GM19463 (cell line): ENCODE results near the gene PROZ.
"Not testable (repeated sequence)": the region's sequence is repeated elsewhere in the genome, so short reads cannot be mapped to it uniquely, and the experiment has no call there.

Experiments used
- ATAC-seq: cut with Tn5 transposase; IDR thresholded peaks from one replicate; pipeline ENCODE4 v1.9.1; 2021; ENCODE audit warnings: mild to moderate bottlenecking, moderate library complexity; ENCODE audit not compliant: unreplicated experiment

The PROZ gene

GRCh38 chr13:113153810-113154748 lies 4.4 kb upstream of the PROZ start:
- no peak for ATAC-seq

DNA sequence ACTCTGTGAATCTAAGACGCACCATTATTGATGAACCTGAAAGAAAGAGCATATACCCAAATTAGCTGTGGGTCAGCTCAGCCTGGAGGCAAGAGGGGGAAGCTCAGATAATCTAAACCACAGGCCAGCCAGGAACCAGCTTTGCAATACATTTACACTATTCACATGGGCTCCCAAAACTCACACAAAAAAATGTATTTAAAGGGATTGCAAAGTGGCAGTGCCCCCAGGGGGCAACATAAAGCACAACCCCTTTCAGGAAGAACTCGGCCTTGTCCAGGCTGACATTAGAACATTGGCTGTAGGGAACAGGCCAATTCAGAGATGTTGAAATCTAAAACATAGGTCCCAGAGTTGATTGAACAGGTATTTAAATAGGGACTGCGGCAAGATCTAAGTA lies 3.2 kb upstream of the PROZ start:
- ATAC-seq, result no peak

GRCh38 chr13:113155982-113156655 lies 2.3 kb upstream of the PROZ start:
- no peak for ATAC-seq

DNA sequence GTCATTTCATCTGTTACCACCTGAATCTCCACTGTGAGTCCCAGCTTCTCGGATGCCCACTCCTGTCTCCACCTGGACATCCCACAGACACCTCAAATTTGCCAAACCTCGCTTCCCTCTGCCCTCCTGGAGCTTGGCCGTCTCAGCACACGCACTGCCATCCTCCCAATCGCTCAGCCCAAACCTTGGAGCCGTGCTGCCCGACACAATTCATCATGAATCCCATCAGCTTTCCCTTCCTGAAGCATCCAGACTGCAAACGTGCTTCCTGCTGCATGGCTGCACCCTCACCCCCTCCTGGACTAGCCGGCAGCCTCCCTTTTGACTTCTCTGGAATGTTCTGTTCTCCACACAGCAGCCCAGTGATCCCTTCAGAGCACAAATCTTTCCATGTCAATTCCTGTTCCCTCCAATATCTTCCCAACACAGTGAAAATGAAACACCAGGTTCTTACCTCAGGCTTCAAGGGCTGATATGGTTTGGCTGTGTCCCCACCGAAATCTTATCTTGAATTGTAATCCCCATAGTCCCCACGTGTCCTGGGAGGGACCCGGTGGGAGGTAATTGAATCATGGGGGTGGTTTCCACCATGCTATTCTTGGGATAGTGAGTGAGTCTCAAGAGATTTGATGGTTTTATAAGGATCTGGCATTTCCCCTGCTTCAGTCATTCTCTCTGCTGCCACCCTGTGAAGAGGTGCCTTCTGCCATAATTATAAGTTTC lies 1.1 kb upstream of the PROZ start:
- no peak for ATAC-seq

GRCh38 chr13:113158946-113159345 lies 498 bp downstream of the PROZ start:
- ATAC-seq, result no peak

DNA sequence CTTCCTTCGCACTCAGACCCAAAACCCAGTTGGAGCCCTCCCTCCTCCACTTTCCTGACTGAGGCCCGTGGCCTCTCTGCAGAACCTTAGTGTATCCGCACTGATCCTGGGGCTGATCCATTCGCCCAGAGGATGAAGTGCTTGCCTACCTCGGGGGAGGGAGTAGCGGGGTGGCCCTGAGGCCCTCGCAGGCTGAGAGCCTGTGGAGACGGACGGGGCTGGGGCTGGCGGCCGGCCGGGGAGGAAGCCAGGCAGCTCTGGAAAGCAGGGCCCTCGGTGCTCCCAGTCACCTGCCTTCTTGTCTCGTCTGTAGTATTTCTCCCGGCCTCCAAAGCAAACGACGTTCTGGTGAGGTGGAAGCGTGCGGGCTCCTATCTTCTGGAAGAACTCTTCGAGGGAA lies 1.3 kb downstream of the PROZ start:
- ATAC-seq, result no peak

DNA sequence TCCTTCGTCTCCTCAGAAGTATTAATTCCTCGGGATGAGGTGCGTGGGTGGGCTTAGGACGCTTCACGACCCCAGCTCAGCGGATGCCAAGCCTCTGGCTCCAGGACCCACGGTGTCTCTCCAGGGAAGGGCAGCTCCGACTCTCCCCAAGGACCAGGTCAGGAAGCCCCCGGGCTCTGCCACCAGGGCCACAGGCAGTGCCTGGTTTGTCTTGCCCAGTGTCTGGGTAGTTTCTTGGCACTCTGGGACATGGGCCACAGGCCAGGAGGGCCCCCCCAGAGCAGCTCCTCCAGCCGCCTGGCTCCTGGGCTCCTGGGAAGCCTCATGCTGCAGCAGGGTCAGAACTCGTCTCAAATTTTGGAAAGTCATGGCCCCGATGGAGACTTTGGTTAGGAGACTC lies 2.5 kb downstream of the PROZ start:
- ATAC-seq, result no peak

GRCh38 chr13:113161433-113161832 lies 3.0 kb downstream of the PROZ start:
- no peak for ATAC-seq

DNA sequence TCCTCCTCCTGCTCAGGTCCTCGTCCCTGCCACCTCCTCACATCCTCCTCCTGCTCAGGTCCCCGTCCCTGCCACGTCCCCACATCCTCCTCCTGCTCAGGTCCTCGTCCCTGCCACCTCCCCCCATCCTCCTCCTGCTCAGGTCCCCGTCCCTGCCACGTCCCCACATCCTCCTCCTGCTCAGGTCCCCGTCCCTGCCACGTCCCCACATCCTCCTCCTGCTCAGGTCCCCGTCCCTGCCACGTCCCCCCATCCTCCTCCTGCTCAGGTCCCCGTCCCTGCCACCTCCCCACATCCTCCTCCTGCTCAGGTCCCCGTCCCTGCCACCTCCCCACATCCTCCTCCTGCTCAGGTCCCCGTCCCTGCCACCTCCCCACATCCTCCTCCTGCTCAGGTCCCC lies 3.5 kb downstream of the PROZ start:
- ATAC-seq, result not testable (repeated sequence)

DNA sequence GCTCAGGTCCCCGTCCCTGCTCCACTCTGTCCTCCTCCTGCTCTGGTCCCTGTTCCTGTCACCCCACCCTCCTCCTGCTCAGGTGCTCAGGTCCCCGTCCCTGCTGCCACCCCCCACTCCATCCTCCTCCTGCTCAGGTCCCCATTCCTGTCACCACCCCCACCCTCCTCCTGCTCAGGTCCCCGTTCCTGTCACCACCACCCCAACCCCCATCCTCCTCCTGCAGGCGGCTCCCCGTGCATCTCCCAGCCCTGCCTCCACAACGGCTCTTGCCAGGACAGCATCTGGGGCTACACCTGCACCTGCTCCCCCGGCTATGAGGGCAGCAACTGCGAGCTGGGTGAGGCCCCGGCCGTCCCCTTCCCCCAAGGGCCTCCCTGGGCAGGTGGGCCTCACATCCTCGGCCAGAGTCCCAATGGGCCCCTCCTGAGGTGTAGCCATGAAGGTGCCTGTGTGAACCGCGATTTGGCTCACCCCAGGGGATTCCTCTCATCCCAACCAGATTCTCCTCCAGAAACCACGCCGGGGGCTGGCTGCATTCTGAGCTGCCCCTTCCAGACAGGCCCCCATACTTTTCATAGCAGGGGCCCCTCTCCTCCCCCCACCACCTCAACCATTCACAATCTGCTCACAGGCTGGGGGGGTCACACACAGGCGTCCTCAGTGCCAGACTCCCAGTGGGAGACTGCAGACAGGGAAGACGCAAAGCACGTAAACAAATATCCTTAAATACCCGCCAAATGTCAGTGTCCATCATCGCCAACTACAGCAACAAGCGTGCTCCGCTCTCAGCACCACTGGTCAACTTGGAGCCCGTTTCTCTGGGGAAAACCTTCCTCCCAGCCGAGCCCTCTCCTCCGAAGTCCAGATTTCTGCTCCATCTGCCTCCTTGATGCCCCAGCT lies 4.6 kb downstream of the PROZ start:
- no peak for ATAC-seq

- ATAC-seq, result no peak
Observed at GRCh38 chr13:113164492-113164891, 6.0 kb downstream of the PROZ start.

DNA sequence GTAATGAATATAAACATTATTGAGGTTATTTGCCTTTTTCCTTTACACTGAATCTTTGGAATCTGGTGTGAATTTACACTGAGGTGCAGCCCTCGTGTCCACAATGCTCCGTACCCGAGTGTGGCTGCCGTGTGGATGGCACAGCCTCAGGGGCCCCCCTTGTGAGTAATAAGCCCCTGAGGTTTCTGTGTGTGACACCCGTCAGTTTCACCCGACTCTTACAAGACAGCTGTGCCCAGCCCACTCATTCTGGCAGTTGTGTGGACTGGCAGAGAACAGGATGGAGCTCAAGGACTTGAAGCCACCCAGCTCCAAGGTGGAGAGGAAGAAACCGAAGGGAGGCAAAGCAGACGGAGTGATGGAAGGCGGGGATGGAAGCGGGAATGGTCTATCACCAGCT lies 7.8 kb downstream of the PROZ start:
- ATAC-seq, result no peak

- ATAC-seq, result no peak
Observed at GRCh38 chr13:113166681-113167080, 8.2 kb downstream of the PROZ start.

DNA sequence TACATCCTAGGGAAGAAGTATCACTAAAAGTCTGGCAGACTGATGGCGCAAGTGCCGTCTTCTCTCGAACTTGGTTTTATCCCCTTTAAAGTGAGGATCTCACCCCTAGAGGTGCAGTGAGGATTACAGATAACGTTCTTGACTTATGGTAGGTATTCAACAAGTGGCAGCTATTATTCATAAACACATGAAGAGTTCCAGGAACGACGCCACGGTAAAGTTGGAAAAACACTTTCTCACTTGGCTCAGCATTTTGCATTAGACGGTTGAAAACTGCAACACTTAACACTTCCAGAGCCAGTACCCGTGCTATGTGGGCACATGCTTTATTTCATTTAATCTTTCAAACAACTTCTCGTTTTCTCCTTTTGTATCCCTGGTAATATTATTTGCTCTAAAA lies 8.7 kb downstream of the PROZ start:
- no peak for ATAC-seq

GRCh38 chr13:113167575-113167974 lies 9.1 kb downstream of the PROZ start:
- ATAC-seq, result no peak

DNA sequence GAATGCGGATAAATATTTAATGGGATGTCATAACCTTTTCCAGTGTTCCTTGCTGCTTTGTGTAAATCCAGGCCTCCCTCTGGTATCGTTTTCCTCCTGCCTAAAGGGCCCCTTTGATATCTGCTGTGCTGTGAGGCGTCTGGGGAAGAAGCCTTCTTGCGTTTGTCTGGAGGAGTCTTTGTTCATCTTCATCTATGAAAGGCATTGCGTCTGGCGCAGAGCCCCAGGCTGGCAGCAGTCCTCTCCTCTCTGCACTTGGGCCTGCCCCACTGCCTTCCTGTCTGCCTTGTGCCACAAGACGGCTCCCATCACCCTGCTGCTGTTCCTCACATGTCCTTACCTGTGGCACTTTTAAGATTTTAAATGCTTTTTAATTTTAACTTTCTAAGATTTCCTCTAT lies 9.8 kb downstream of the PROZ start:
- no peak for ATAC-seq

- no peak for ATAC-seq
Observed at GRCh38 chr13:113169277-113170272, 11.1 kb downstream of the PROZ start.

GRCh38 chr13:113170511-113170910 lies 12.1 kb downstream of the PROZ start:
- ATAC-seq, result no peak
